GM11168 (cell line): ENCODE measurements around the gene UNC93A.
"Not testable (repeated sequence)": the region's sequence is repeated elsewhere in the genome, so short reads cannot be mapped to it uniquely, and the experiment has no call there.

Experiments
- in situ Hi-C: fragments of 300-500 bp; cut with MboI; formaldehyde crosslinking; loops from one replicate; pipeline ENCODE4 v1.12.0; 2022; ENCODE audit warnings: low sequenced_read_pairs; ENCODE audit not compliant: unreplicated experiment

UNC93A gene

GRCh38 chr6:167336844-167337630, 45.9 kb downstream of the UNC93A start:
- in situ Hi-C loops, result no loop called here

- in situ Hi-C loops, result no loop called here
Measured at GRCh38 chr6:167337675-167338449, 46.7 kb downstream of the UNC93A start.

GRCh38 chr6:167338541-167339117, 47.5 kb downstream of the UNC93A start:
- in situ Hi-C loops, result no loop called here

GRCh38 chr6:167341038-167341583, 50.0 kb downstream of the UNC93A start:
- in situ Hi-C loops, result no loop called here

- in situ Hi-C loops, result no loop called here
Measured at GRCh38 chr6:167341665-167342655, 50.8 kb downstream of the UNC93A start.

- in situ Hi-C loops, result no loop called here
Measured at GRCh38 chr6:167342879-167343610, 51.9 kb downstream of the UNC93A start.

GRCh38 chr6:167345348-167345747, 54.2 kb downstream of the UNC93A start:
- in situ Hi-C loops, result no loop called here

- in situ Hi-C loops, result no loop called here
Measured at GRCh38 chr6:167345960-167346359, 54.8 kb downstream of the UNC93A start.

- in situ Hi-C loops, result no loop called here
Measured at GRCh38 chr6:167347226-167347625, 56.1 kb downstream of the UNC93A start.

GRCh38 chr6:167349631-167350274, 58.6 kb downstream of the UNC93A start:
- in situ Hi-C loops, result no loop called here

- in situ Hi-C loops, result no loop called here
Measured at GRCh38 chr6:167350275-167350696, 59.2 kb downstream of the UNC93A start.

GRCh38 chr6:167350731-167351655, 59.9 kb downstream of the UNC93A start:
- in situ Hi-C loops, result no loop called here

- in situ Hi-C loops, result no loop called here
Measured at GRCh38 chr6:167351656-167352345, 60.7 kb downstream of the UNC93A start.

GRCh38 chr6:167356874-167357273, 65.8 kb downstream of the UNC93A start:
- in situ Hi-C loops, result no loop called here

- in situ Hi-C loops, result not testable (repeated sequence)
Measured at GRCh38 chr6:167358394-167358793, 67.3 kb downstream of the UNC93A start.

- in situ Hi-C loops, result not testable (repeated sequence)
Measured at GRCh38 chr6:167361170-167361569, 70.1 kb downstream of the UNC93A start.
